Endothelial cell of umbilical vein (primary cell): ENCODE measurements around the gene ARHGEF39.
"Not testable (repeated sequence)": the region's sequence is repeated elsewhere in the genome, so short reads cannot be mapped to it uniquely, and the experiment has no call there.

Experiments used
- CTCF ChIP-seq, 2 donors: IDR thresholded peaks; 1 replicate in 1 of 2; 2 replicates in 1 of 2; pipeline ENCODE4 v1.5.1; 2011; ENCODE audit warnings: low read length in 2 of 2, mild to moderate bottlenecking in 2 of 2, moderate library complexity in 2 of 2, control low read depth in 1 of 2, inconsistent platforms in 1 of 2, low read depth in 1 of 2; ENCODE audit not compliant: insufficient read depth in 1 of 2; ENCODE audit errors: extremely low read depth in 1 of 2
- EZH2 ChIP-seq: IDR thresholded peaks from 2 replicates; pipeline ENCODE4 v1.6.1; 2012; ENCODE audit warnings: borderline replicate concordance, low read depth, mild to moderate bottlenecking, moderate library complexity, low read length, inconsistent platforms; ENCODE audit not compliant: severe bottlenecking
- MAX ChIP-seq: IDR thresholded peaks from 2 replicates; pipeline ENCODE4 v1.6.1; 2011; ENCODE audit not compliant: insufficient read depth, insufficient read length
- MYC ChIP-seq: IDR thresholded peaks from one replicate; pipeline ENCODE4 v1.6.1; 2011; ENCODE audit warnings: mild to moderate bottlenecking, low read depth, low read length
- POLR2A ChIP-seq: IDR thresholded peaks from 2 replicates; pipeline ENCODE4 v1.6.1; 2012; ENCODE audit warnings: low read depth, mild to moderate bottlenecking, control low read depth, low read length
- POLR2AphosphoS5 ChIP-seq: IDR thresholded peaks from 2 replicates; pipeline ENCODE4 v1.6.1; 2012; ENCODE audit warnings: low read depth, mild to moderate bottlenecking, control low read depth, low read length, moderate library complexity; ENCODE audit not compliant: insufficient read depth

- not testable (repeated sequence) for TF ChIP-seq POLR2A; CTCF (IDR thresholded peaks at IDR 0.05; ENCODE audit: extremely low read depth in 1 of 2, insufficient read depth in 1 of 2, low read depth in 1 of 2, low read length in 2 of 2); POLR2AphosphoS5; MAX; MYC; EZH2
Measured at GRCh38 chr9:35640431-35640830, 24.6 kb downstream of the ARHGEF39 start.
